HL-60/S4 treated with phorbol 12-myristate 13-acetate at 8.2 ng/mL for 4 days and 3 days (cell line): ENCODE results near the gene PPFIA2.

Experiments used
- in situ Hi-C: fragments of 300-500 bp; cut with MboI; formaldehyde crosslinking; loops from 2 replicates; pipeline ENCODE4 v1.15.0; 2022; ENCODE audit warnings: low sequenced_read_pairs

Gene PPFIA2

DNA sequence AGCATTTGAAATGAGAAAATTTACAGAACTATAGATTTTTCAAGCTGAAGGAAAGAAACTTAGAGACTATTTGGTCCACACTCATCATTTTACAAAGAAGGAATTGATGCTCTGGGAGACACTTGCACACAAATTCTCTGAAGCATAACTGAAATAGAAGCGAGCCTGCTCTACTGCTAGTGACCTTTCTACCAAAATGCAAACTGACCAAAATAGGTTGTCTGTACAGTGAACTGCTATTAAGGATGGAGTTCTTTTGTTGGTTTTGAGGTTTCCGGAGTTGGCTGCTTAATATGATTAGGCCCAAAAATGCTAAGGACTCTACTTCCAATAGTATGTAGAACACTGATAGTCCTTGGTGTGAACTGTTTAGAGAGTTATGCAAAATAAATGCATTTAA is 194.9 kb downstream of the PPFIA2 start:
- in situ Hi-C loops = no loop called here

DNA sequence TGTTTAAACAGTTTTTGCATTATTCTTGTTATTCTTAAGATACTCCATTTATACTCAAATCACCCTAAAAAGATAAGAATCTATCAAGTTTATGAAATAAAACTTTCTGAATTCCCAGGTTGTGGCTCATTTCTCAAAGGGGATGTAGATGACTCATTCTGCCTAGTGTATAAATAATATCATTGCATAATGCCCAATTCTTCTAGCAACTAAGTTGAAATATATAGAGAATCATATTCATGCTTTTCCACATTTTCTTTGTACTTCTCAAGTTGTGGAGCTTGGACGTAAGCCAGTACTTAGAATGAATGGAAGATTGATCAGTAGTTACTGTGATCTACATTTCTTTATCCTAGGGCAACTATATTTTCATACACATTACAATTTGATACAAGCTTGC is 201.1 kb downstream of the PPFIA2 start:
- in situ Hi-C loops = no loop called here

DNA sequence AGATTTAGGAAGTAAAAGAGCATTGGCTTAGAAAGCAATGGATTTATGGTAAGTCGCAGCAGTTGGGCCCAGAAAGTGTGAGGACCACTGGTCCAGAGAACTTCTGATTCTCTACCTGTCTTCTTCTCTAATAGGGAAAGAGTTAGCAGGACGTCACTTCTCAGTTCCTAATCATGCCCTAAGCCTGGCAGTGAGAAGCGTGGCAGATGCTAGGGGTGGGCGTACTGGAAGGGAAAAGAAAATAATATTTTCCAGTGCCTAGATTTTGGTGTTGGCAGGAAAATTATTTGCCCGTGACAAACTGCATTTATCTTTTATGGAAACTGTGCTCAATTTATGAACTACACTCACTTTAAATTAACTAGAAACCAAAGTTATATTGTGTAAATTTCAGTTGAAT is 212.3 kb downstream of the PPFIA2 start:
- in situ Hi-C loops = no loop called here

GRCh38 chr12:81543621-81544139 is 215.5 kb downstream of the PPFIA2 start:
- in situ Hi-C loops = no loop called here

DNA sequence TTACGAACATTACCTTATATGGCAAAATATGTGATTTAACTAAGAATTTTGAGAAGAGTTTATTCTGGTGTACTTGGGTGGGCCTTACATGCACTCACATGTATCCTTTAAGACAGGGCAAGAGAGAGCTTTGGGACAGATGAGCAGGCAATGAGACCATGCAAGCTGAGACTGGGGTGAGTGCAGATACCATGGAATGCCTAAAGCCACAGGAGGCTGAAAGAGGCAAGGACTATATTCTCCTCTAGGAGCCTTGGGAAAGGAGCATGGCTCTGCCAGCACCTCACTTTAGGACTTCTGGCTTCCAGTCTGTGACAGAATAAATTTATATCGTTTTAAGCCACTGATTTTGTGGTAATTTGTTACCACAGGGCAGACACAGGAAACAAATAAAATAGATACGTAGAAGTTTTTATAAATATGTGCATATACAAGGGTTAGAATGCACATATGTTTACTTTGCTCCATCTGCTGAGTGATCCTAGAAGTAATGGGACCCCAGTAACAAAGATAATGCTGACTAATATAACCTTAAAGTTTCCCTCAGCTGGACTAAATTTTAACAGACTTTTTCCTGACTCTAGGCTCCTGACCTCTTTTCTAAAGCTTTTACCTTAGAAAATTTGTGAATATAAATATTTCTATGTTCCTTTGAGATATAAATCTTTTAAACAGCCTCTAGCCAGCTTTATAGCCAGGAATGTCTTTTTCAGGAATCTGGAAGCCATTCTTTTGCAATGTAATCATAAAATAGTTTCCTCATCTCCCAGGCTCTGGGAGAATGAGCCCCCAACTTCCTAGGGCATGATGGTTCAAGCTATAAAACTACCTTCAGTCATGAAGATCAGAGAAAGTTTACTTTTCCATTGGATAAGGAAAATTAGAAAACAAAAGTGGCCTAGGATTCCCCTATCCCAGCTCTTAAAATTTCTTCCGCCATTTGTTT is 216.8 kb downstream of the PPFIA2 start:
- in situ Hi-C loops = no loop called here

GRCh38 chr12:81541121-81541520 is 218.0 kb downstream of the PPFIA2 start:
- in situ Hi-C loops = no loop called here

DNA sequence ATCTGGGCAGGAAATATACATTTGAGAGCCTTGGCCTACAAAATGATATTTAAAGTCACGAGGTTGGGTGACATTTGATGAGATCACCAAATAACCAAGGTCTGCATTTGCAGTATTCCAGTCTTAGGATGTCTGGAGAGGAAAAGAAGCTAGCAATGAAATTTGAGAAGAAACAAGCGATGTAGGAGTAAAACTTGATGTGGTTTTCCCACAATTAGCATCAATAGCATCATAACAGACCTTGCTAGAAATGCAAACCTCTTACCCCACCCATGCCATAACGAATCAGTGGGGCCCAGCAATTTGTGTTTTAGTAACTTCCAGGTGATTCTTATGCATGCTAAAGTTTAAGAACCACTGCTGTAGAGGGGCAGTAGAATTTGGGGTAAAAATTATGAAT is 219.9 kb downstream of the PPFIA2 start:
- in situ Hi-C loops = no loop called here

DNA sequence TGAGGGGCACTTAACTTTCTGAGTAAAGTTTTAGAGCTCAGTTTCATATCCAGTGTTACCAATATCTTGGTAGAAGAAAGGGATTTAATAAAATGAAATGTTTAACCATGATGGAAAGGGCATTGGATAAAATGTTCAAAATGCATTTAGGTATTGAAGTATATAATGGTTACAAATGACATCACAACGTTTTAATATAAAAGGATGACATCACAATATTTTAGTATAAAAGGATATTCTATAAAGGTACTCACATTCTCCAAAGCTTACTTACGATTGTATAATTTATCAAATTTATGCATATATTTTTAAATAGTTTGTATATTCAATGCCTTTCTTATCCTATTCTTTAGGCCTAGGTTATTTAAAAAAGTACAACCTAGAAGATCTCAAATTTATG is 226.1 kb downstream of the PPFIA2 start:
- in situ Hi-C loops = no loop called here

- in situ Hi-C loops = no loop called here
Observed at GRCh38 chr12:81530352-81530751, 228.8 kb downstream of the PPFIA2 start.

GRCh38 chr12:81520064-81520945 is 238.8 kb downstream of the PPFIA2 start:
- in situ Hi-C loops = no loop called here

DNA sequence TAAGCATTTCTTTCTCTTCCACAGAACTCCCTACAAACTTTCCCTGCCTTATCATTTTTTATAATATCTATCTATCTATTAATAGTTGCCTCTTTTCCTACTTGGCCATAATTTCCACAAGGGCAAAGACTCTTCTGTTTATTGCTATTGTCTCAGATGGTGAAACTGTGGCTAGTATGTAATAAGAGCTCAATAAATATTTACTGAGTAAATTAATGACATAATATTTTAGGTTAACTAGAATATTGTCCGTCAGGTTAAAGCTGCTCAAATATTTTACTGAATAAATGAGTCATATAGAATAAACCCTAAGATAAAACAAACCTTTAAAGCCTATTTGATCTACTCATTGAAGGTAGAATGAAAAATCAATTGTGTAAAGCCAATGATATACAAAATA is 240.5 kb downstream of the PPFIA2 start:
- in situ Hi-C loops = no loop called here

DNA sequence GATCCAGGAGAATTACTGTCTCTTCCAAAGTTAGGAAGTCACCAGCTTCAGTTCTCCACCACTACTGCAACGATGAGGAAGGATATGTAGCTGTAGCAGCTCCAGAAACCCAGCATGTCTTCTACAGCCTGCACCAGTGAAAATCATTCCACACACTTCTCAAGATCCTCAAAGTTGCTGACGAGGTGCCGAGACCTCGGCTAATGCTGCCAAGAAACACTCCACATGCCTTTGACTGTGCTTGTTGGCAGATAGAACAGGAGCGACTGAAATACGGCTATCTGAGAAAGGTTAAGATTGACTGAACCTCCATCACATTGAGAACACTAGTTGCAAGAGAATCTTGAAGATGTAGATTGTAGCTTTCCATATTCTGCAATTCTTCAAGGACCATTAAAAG is 241.9 kb downstream of the PPFIA2 start:
- in situ Hi-C loops = no loop called here

- in situ Hi-C loops = no loop called here
Observed at GRCh38 chr12:81502912-81503695, 256.0 kb downstream of the PPFIA2 start.

DNA sequence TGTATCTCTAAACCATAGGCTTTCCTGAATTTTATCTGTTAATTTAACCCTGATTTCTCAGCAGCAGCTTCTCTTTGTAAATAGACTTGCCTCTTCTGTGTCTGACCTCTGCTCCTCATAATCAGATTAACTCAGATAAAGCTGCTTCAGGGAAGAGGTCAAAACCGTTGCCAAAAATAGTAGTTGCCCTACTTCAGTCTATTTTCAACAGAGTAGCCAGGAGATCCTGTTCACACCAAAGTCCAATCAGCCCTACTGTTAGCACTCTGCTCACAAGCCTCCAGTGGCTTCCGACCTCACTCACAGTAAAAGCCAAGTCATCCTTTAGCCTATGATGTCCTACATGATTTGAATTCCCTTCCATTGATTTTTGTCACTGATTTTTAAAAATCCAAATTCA is 258.4 kb downstream of the PPFIA2 start:
- in situ Hi-C loops = no loop called here

DNA sequence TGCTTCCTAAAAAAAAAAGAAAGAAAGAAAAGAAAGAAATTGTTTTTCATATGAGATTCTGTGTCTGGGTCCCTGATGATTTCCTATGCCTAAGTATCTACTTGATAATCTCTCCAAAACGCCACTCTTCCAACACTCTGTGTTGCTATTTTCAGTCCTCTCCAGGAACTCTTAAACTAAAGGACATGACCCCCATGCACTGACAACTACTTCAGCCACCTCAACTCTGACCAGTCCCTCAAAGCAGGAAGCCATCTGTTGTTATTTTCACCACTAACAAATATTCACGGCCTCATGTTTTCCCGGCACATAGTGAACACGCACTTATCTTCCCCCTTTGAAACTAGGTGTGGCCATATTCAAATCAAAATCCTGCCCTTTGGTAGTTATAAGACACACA is 259.3 kb downstream of the PPFIA2 start:
- in situ Hi-C loops = no loop called here

DNA sequence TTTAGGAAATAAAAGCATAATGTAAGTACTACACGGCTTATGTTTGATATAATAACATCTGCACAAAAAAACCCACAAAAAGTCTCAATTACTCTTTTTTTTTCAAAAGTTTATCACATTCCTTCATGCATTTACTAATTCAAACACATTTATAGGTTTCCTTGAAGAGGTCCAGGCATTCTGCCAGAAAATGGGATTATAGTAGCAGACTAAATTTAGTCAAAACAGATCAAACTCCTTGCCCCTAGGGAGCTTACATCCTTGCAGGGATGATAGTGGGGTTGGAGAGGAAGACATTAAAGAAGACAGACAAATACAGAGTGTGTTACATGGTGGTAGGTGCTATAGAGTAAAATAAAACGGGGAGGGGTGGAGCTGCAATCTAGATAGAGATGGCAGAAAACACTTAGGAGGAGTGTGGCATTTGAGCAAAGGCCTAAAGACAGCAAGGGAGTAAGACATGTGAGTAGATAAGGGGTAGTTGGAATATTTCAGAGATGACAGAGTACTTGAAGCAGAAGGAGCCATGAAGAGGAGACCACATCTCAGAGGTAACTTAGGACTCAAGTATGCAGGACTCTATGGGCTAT is 266.9 kb downstream of the PPFIA2 start:
- in situ Hi-C loops = no loop called here

DNA sequence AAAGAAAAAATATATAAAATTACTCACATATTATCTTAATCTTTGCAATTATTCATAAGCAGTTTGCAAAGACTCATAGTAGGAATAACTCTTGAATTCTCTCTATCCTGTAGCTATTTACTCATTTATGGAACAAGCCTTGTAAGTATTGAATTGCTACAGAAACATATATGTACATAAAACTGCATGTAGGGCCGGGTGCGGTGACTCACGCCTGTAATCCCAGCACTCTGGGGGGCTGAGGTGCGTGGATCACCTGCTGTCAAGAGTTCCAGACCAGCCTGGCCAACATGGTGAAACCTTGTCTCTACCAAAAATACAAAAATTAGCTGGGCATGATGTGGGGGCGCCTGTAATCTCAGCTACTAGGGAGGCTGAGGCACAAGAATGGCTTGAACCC is 286.2 kb downstream of the PPFIA2 start:
- in situ Hi-C loops = no loop called here

GRCh38 chr12:81470923-81471322 is 288.2 kb downstream of the PPFIA2 start:
- in situ Hi-C loops = no loop called here

GRCh38 chr12:81468206-81468605 is 290.9 kb downstream of the PPFIA2 start:
- in situ Hi-C loops = no loop called here

DNA sequence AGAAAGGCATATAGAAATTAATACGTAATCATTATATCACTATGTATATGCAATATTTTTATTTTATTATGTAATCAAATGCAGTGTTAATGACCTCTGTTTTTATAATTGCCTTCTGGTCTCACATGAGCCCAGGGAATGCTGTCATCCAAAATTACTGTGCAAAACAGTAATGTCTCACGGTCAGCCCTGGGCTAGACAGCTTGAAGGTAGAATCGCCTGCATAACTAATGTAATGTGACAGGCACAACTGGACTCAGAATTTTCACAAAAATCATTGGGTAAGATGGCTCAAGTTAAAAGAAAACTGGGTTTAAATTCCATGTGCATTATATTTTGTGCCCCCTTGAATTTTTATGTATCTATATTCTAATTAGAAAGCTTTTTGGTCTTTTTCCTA is 293.3 kb downstream of the PPFIA2 start:
- in situ Hi-C loops = no loop called here
